Activated CD4-positive, alpha-beta T cell treated with anti-CD3 and anti-CD28 coated beads for 4 hours (primary cell): ENCODE measurements around the gene TXLNG.
A peak's percentile ranks its signal among the peaks of the same experiment; 100 is the strongest.

Source experiments
- DNase-seq, 2 donors: peaks; one replicate each; pipeline ENCODE4 v3.0.0-alpha.2; 2020

The TXLNG gene

GRCh38 chrX:16785247-16786138 is 773 bp upstream of the TXLNG start:
- DNase-seq: peak; percentile 5 to 6

DNA sequence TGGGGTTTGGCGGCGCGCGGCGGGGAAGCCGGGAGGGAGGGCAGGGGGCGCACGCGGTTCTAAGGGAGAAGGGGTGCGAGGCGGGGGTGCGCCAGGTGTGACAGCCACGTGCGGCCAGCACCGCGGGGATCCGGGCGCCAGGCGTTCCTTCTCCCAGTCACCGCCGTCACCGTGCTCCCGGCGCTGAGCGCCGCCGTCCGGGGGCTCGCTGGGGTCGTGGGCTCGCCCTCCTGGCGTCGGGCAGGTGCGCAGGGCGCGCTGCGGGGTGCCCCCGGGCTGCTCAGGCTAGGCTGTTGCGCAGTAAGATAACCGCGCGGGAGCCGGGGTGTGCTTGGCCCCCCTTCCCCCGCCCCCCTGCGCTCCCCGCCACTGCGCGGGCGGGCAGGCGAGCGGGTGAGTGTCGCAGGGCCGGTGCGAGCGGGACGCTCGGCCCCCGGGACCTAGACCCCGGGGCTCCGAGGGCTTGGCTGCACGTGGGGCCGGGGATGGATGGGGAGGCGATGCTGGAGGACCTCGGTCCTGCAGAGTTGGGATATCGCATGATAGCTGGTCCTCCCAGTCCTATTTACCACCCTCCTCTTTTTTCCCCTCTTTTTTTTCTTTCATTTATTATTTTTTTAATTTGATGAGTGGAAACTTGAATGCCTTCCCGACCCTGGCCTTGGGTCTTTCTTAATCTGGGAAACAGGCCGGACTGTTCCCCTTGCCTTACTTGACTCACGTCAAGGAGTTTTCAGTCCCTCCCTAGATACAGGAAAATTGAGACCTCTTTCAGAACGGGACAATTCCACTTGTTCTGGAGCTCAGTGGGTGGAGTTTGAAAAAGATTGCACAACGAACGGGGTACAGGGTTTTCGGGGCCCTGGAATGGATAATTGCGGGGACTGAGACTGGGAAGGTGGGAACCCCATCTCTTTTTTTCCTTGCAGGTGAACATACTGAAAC is 797 bp downstream of the TXLNG start:
- peak; percentile 41 to 48 for DNase-seq

- no peak for DNase-seq
These were observed 2.2 kb downstream of the TXLNG start for GRCh38 chrX:16788477-16788876.

DNA sequence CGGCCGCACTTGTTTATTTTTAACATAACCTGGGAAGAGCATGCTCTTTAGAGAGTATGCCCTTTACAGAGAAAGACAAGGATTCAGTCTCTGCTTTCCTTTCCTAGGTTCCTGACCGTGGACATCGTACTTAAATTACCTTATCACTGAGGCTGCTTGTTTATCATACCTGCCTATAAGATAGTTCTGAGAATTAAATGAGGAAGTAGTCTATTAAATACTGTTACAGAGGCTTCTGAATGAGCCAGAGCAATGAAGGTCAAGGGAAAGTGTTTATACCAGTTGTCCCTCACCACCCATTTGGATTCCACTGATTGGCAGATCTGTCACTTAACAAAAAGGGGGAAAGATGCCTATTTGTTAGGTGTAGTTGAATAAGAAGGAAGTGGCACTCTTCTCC is 10.0 kb downstream of the TXLNG start:
- no peak for DNase-seq

- DNase-seq: no peak
These were observed 11.1 kb downstream of the TXLNG start for GRCh38 chrX:16797358-16797757.

- no peak for DNase-seq
These were observed 11.6 kb downstream of the TXLNG start for GRCh38 chrX:16797841-16798240.

DNA sequence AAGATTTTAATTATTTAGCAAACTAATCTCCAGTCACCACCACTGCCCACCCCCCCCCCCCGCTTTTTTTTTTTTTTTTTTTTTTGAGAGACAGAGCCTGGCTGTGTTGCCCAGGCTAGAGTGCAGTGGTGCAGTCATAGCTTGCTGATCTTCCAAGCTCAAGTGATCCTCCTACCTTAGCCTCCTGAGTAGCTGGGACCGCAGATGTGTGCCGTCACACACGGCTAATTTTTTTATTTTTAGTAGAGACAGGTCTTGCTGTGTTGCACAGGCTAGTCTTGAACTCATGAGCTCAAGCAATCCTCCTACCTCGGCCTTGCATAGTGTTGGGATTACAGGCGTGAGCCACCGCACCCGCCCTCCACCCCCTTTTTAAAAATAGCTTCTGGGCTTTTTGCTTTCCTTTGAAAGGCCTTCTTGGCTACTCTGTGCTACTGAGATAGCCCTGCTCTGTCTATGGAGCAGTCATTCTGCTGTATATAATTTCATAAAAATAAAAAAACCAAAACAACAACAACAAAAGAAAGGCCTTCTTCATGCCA is 18.7 kb downstream of the TXLNG start:
- DNase-seq: no peak

GRCh38 chrX:16807548-16807947 is 21.3 kb downstream of the TXLNG start:
- DNase-seq: no peak

DNA sequence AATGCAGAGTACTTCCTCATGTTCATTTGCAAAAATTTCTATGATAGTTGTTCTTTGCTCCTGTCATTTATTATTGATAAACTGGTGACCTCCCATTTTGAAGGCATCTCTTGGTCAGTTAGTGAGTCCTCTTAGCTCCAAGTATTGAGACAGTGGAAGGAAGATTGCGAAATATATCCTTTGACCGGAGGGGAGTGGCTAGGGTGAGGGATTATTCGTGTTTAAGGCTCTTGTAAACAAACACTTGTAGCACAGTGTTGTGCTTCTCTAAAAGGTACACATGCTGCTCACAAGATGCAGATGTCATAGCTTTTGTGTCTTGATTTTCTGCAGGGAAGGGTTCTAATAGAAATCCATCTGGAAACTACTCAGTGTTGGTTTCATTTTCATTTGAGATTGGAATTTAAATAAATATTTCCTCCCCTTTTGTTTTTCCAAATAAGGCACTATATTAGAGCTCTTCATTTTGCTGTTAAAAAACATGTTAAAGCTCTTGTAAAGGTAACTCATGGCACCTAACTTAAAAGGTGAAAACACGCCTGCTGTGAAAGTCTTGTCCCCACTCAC is 21.8 kb downstream of the TXLNG start:
- no peak for DNase-seq

DNA sequence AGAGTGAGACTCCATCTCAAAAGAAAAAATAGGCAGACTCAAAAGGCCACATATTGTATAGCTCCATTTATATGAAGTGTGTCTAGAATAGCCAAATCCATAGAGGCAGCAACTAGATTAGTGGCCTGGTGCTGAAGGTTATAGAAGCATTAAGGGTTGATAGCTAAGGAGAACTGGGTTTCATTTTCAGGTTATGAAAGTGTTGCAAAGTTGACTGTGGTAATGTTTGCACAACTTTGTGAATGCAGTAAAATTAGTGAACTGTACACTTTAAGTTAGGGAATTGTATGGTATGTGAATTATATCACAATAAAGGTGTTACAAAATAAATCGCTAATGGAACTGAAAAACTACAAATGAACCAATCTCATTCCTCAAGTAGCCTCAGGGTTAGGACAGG is 28.3 kb downstream of the TXLNG start:
- no peak for DNase-seq

DNA sequence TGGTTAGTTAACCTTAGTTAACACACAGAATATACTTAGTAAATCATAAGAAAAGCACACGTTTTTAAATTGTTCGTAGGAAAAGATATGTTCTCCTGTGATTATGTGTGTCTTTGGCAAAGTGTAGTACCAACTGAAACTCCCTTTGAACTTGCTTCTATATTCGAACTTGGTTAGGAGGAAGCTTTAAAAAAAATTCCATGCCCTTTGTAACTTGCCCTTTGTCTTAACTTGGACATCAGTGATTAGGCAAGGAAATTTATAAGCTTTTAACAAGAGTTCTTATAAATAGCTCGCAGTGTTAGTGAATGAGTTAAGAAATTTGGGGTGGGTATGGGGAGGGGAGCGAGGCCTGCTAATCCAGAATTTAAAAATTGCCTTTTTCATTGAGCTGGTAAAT is 33.4 kb downstream of the TXLNG start:
- no peak for DNase-seq

GRCh38 chrX:16822723-16823122 is 36.5 kb downstream of the TXLNG start:
- no peak for DNase-seq

- no peak for DNase-seq
These were observed 39.2 kb downstream of the TXLNG start for GRCh38 chrX:16825264-16826035.

DNA sequence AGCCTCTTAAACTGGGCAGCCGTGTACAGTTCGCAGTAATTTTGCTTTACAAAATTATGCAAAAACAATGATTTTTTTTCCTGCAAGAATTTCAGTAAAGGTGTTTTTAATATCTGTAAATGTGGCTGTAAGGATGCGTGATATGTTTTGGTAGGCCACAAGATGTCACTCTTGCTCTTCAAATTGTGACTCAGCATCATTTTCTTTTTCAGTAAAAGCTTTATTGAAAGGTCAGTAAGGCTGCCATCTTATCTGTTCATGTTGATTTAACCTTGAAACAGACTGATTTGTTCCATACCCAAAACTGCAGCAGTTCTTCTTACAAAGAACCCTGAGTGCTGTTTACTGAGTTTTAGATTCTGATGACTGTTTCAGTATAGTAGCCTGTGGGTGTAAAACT is 39.9 kb downstream of the TXLNG start:
- DNase-seq: no peak

DNA sequence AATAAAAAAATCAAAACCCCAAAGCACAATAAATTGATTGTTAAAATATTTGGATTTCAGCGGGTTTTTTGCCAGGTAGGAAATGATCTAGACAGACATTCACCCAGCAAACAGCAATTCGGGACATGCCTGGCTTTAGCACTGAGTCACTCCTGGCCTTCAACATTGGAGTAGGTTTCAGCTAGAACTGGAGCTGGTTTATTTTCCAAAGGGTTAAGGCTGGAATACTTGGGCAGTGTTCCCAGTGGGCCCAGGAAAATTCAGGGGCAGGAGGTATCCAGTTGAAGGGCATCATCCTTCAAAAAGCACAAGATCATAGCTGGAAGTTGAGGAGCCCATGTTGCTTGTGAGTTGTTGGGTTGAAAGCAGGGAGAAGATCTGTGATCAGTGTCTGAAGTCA is 41.0 kb downstream of the TXLNG start:
- no peak for DNase-seq

DNA sequence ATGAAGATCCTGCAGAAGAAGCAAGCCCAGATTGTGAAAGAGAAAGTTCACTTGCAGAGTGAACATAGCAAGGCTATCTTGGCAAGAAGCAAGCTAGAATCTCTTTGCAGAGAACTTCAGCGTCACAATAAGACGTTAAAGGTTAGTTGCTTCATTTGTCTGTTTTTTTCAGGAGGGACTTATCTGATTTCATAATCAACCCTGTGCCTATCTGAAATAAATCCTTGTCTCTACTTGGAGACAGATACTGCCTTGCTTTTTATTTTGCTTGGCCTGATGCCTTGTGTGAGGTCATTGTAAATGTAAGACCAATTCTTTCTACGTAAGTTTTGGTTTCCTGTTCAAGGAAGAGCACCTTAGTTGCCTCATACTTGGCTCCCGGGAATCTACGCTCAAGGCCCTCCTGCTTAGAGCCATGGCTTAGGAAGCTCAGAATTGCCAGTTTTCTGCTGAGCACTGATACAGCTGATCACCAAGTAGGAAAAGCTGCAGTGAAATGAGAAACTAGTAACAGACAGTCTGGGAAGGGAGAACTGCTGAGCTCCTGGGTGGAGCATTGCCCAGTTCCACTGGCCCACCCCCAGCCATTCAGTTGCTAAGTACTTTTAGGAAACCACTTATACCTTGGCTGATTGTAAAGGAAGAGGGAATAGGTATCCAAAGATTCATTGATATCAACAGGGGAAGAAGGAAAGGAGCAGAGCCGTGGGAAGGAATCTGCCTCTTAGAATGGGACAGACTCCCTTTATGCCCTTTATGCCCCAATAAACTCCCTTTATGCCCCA is 42.0 kb downstream of the TXLNG start:
- no peak for DNase-seq

- DNase-seq: no peak
These were observed 46.0 kb downstream of the TXLNG start for GRCh38 chrX:16832301-16832700.

- DNase-seq: no peak
These were observed 48.5 kb downstream of the TXLNG start for GRCh38 chrX:16834806-16835205.

DNA sequence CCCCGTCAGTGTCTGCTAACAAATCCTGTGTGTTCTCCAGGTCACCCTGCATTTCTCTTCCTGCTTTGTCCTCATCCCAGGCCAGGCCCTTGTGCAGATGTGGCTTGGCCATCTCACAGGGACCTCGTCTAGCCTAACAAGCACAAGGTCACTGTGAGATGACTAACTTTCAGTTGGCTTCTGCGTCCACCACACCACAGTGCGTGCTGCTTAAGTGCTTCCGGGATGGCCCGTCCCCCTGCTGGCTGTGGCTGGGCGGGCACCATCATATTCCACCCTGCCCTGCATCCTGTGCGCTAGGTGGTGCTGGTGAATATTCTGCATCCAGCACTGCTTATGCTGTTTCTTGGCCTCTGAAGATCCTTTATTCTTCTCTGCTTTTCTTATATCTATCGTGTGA is 50.1 kb downstream of the TXLNG start:
- DNase-seq: no peak

- no peak for DNase-seq
These were observed 52.2 kb downstream of the TXLNG start for GRCh38 chrX:16838202-16839066.
